Ovary (tissue), 9 donors: ENCODE results near the gene SH2B3. TPM values are rescaled to one million over a fixed set of nuclear protein-coding genes. Genes with fewer than 3 reads are reported as not detected.

ENCODE experiments used
- DNase-seq, 5 donors: peaks; one replicate each; pipeline ENCODE4 v3.0.0-alpha.2; 2019 to 2020
- H3K27ac ChIP-seq, 2 donors: fragments of 200-600 bp; one replicate each; pipeline versions ENCODE4 v1.5.1 to v1.8.0; 2019 to 2022
- H3K27me3 ChIP-seq: fragments of 200-600 bp; one replicate; pipeline ENCODE4 v1.8.0; 2022
- H3K36me3 ChIP-seq: fragments of 200-600 bp; sonication (generic); one replicate; pipeline ENCODE4 v1.5.1; 2019
- H3K4me1 ChIP-seq: one replicate; pipeline ENCODE4 v1.8.1; 2013; ENCODE audit warnings: mild to moderate bottlenecking, moderate library complexity; ENCODE audit not compliant: insufficient read depth
- H3K4me3 ChIP-seq: fragments of 200-600 bp; sonication (generic); one replicate; pipeline ENCODE4 v1.5.1; 2017
- H3K9me3 ChIP-seq, 2 donors: fragments of 200-600 bp in 1 of 2; sonication (generic) in 1 of 2; one replicate each; pipeline versions ENCODE4 v1.5.1 to v1.8.1; 2013 to 2019; ENCODE audit warnings: mild to moderate bottlenecking in 1 of 2, moderate library complexity in 1 of 2
- CTCF ChIP-seq, 3 donors: fragments of 450-650 bp in 2 of 3; fragments of 200-600 bp in 1 of 3; IDR thresholded peaks; one replicate each; pipeline versions ENCODE4 v1.5.1 to v1.8.0; 2016 to 2022; ENCODE audit warnings: antibody characterized with exemption in 3 of 3, mild to moderate bottlenecking in 1 of 3
- EP300 ChIP-seq: sonication (generic); formaldehyde crosslinking; IDR thresholded peaks from one replicate; pipeline ENCODE4 v1.6.1; 2017; ENCODE audit warnings: antibody characterized with exemption
- POLR2A ChIP-seq: fragments of 450-650 bp; IDR thresholded peaks from one replicate; pipeline ENCODE4 v1.6.1; 2017; ENCODE audit warnings: antibody characterized with exemption, mild to moderate bottlenecking, moderate library complexity
- WGBS, 3 donors: extraction: QIAGEN DNeasy Blood & Tissue Kit in 1 of 3; methylation state at CpG; one replicate each; pipeline versions ENCODE4 v1.1.5 to v1.1.7; 2013 to 2017; 5-methylcytosine and 5-hydroxymethylcytosine counted together
- intact Hi-C, 4 donors: fragments of 100-400 bp; cut with DNase I; formaldehyde crosslinking; loops; one replicate each; pipeline versions ENCODE4 v1.11.0 to v1.15.1; 2022 to 2023
- polyA plus RNA-seq, 2 donors: library from polyadenylated mRNA; stranded (reverse); fragments of 200-250 nt in 1 of 2; fragments of 350-450 nt in 1 of 2; fragmentation: Illumina TruSeq in 1 of 2; extraction: RNeasy Lipid Tissue Mini Kit (QIAGEN cat#74804) in 1 of 2; gene quantifications; one replicate each; pipeline ENCODE4 v1.2.3, GENCODE V29; 2013 to 2014
- total RNA-seq, 7 donors: library from RNA; depleted of rRNA in 2 of 7; stranded (reverse); fragments of >200 nt in 2 of 7; fragmentation: NEBNext Ultra II Directional in 3 of 7; extraction: Animal tissue kit (Norgen Biotek cat#: 25700) in 3 of 7; gene quantifications; one replicate each; pipeline versions ENCODE4 v1.1.0 to v1.2.4, GENCODE V29; 2016 to 2023
- donor health status: DM: no; HTN: no; CAD: no; lungs with moderate emphysema.
- donor health status: DM: no; HTN: no; CAD: no.
- donor health status: Bipolar disorder and iron deficiency.
- donor health status: DM: yes; HTN: yes; CAD: no.
- donor health status: DM: no; HTN: no; CAD: no.
- donor health status: DM: yes; HTN: yes; CAD: no.

Gene SH2B3
- total and polyA plus RNA-seq, 9 donors: 7.2 to 24.0 (median 14.3) TPM

- Histone ChIP-seq H3K27me3 (no peaks in the 10 kb centered on the region), H3K36me3 (no peaks in the 10 kb centered on the region), H3K27ac (no peak overlapping the region), H3K4me1 (peaks cover 8% of the 10 kb centered on the region), H3K4me3 (no peak overlapping the region), H3K9me3 (no peaks in the 10 kb centered on the region)
- intact Hi-C loops: no loop called here
- WGBS, 3 donors: 77 to 82% (median 81%) methylated on average over 8 to 9 of the region's 9 CpGs
- TF ChIP-seq EP300: no peak
- TF ChIP-seq CTCF (IDR thresholded peaks at IDR 0.05): no peak
- TF ChIP-seq POLR2A: no peak
- no peak for DNase-seq
Observed at GRCh38 chr12:111428081-111428727, 22.5 kb downstream of the SH2B3 start.

GRCh38 chr12:111428728-111429175, 23.0 kb downstream of the SH2B3 start:
- Histone ChIP-seq H3K4me1 (peaks cover 8% of the 10 kb centered on the region), H3K4me3 (no peak overlapping the region), H3K9me3 (no peaks in the 10 kb centered on the region), H3K27ac (no peak overlapping the region), H3K27me3 (no peaks in the 10 kb centered on the region), H3K36me3 (no peaks in the 10 kb centered on the region)
- WGBS, 3 donors: 52 to 68% (median 54%) methylated on average over 19 to 21 of the region's 21 CpGs
- TF ChIP-seq EP300: no peak
- TF ChIP-seq CTCF (IDR thresholded peaks at IDR 0.05): no peak
- TF ChIP-seq POLR2A: no peak
- intact Hi-C loops: no loop called here
- no peak for DNase-seq

GRCh38 chr12:111429828-111430432, 24.2 kb downstream of the SH2B3 start:
- WGBS, 3 donors: 74 to 80% (median 76%) methylated on average over 21 of the region's 21 CpGs
- Histone ChIP-seq H3K36me3 (no peaks in the 10 kb centered on the region), H3K9me3 (no peaks in the 10 kb centered on the region), H3K4me3 (no peak overlapping the region), H3K4me1 (peaks cover 6% of the 10 kb centered on the region), H3K27me3 (no peaks in the 10 kb centered on the region), H3K27ac (no peak overlapping the region)
- no peak for DNase-seq
- TF ChIP-seq CTCF (IDR thresholded peaks at IDR 0.05) (no peak), EP300 (no peak), POLR2A (no peak)
- intact Hi-C loops: no loop called here

- Histone ChIP-seq H3K4me3 (no peak overlapping the region), H3K36me3 (no peaks in the 10 kb centered on the region), H3K9me3 (no peaks in the 10 kb centered on the region), H3K27ac (no peak overlapping the region), H3K27me3 (no peaks in the 10 kb centered on the region), H3K4me1 (peaks cover 13% of the 10 kb centered on the region)
- TF ChIP-seq CTCF (IDR thresholded peaks at IDR 0.05) (no peak), POLR2A (no peak), EP300 (no peak)
- 52 to 60% (median 53%) methylated on average over 17 of the region's 17 CpGs for WGBS, 3 donors
- DNase-seq: no peak
- intact Hi-C loops: no loop called here
Observed at GRCh38 chr12:111430433-111431353, 25.0 kb downstream of the SH2B3 start.
